Common myeloid progenitor, CD34-positive (primary cell): ENCODE data around the gene CTTNBP2.

ENCODE experiments used
- CTCF ChIA-PET: fragments of 350-600 bp; sonication (Branson Sonifier 250); formaldehyde crosslinking; loops from one replicate; lab custom pipeline; 2021; ENCODE audit warnings: antibody characterized with exemption; lab: Charles Lee
- POLR2A ChIA-PET: fragments of 350-600 bp; sonication (Branson Sonifier 250); formaldehyde crosslinking; loops from one replicate; lab custom pipeline; 2021; ENCODE audit warnings: antibody characterized with exemption; lab: Charles Lee
- DNase-seq, 3 donors: peaks; one replicate each; pipeline versions ENCODE4 v3.0.0 to v3.0.0-alpha.2; 2013
- H3K27ac ChIP-seq, 2 experiments: 1 replicate in 1 of 2; 2 replicates in 1 of 2; pipeline ENCODE4 v1.7.0; 2013; ENCODE audit warnings: inconsistent platforms in 2 of 2, low read length in 2 of 2, mild to moderate bottlenecking in 2 of 2, low read depth in 1 of 2, moderate library complexity in 1 of 2; ENCODE audit not compliant: severe bottlenecking in 2 of 2, insufficient read depth in 1 of 2, poor library complexity in 1 of 2
- H3K27me3 ChIP-seq, 5 experiments: replicated peaks in 2 of 5; 1 replicate in 3 of 5; 2 replicates in 2 of 5; pipeline versions ENCODE4 v1.6.1 to v1.7.0; 2013; ENCODE audit warnings: low read length in 4 of 5, mild to moderate bottlenecking in 2 of 5, moderate library complexity in 2 of 5, inconsistent platforms in 1 of 5; ENCODE audit not compliant: insufficient read depth in 5 of 5, control insufficient read depth in 4 of 5
- H3K36me3 ChIP-seq, 4 experiments: 1 replicate in 2 of 4; 2 replicates in 2 of 4; pipeline versions ENCODE4 v1.6.1 to v1.7.0; 2013; ENCODE audit warnings: low read length in 3 of 4, control low read depth in 1 of 4, mild to moderate bottlenecking in 1 of 4; ENCODE audit not compliant: control insufficient read depth in 4 of 4, insufficient read depth in 4 of 4
- H3K4me1 ChIP-seq, 4 experiments: 1 replicate in 3 of 4; 2 replicates in 1 of 4; pipeline versions ENCODE4 v1.6.1 to v1.7.1; 2013; ENCODE audit warnings: low read length in 3 of 4, mild to moderate bottlenecking in 3 of 4, control low read depth in 1 of 4, inconsistent platforms in 1 of 4, moderate library complexity in 1 of 4; ENCODE audit not compliant: control insufficient read depth in 4 of 4, insufficient read depth in 4 of 4; ENCODE audit errors: control extremely low read depth in 1 of 4
- H3K4me3 ChIP-seq, 7 experiments: 1 replicate in 4 of 7; 2 replicates in 3 of 7; pipeline versions ENCODE4 v1.5.1 to v1.7.0; 2013; ENCODE audit warnings: mild to moderate bottlenecking in 7 of 7, low read length in 6 of 7, moderate library complexity in 6 of 7, inconsistent platforms in 2 of 7, low read depth in 2 of 7, control low read depth in 1 of 7; ENCODE audit not compliant: insufficient read depth in 4 of 7, control insufficient read depth in 1 of 7; ENCODE audit errors: extremely low read depth in 1 of 7
- H3K9me3 ChIP-seq, 5 experiments: 1 replicate in 4 of 5; 2 replicates in 1 of 5; pipeline versions ENCODE4 v1.6.1 to v1.7.1; 2013; ENCODE audit warnings: low read length in 4 of 5, mild to moderate bottlenecking in 2 of 5, inconsistent platforms in 1 of 5, low read depth in 1 of 5, moderate library complexity in 1 of 5; ENCODE audit not compliant: control insufficient read depth in 4 of 5, insufficient read depth in 2 of 5; ENCODE audit errors: control extremely low read depth in 1 of 5
- WGBS: methylation state at CpG from one replicate; pipeline ENCODE4 v1.1.5; 2013; ENCODE audit not compliant: insufficient coverage; 5-methylcytosine and 5-hydroxymethylcytosine counted together

Gene CTTNBP2

DNA sequence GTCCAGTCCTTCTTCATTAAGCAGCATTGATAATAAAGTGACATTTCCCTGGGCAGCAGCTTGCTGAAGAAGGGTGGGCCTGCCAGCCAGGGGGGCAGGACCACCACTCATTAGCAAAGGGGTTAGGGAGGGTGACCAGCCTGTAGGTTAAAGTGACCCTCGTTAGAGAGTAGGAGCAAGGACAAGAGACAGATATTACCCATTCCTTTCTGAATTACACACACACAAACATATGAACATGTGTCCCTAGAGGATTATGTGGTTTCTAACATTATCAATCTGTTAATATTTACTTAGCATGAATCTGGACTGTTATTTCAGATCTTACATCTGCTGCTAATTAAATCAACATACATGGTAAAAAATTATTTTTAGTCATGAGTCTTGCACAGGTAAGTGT, 88.9 kb downstream of the CTTNBP2 start:
- no peaks in the 10 kb centered on the region for H3K9me3 ChIP-seq
- peaks cover 0 to 8% (median 0%) of the 10 kb centered on the region in 4 experiments for H3K4me1 ChIP-seq
- no peak overlapping the region for H3K4me3 ChIP-seq
- no peak for DNase-seq
- POLR2A ChIA-PET: no interaction called here
- no peaks in the 10 kb centered on the region for H3K27me3 ChIP-seq
- CTCF ChIA-PET: no interaction called here
- no peak overlapping the region for H3K27ac ChIP-seq
- WGBS: no CpG with 5 or more reads among the region's 1 CpG
- no peaks in the 10 kb centered on the region for H3K36me3 ChIP-seq

DNA sequence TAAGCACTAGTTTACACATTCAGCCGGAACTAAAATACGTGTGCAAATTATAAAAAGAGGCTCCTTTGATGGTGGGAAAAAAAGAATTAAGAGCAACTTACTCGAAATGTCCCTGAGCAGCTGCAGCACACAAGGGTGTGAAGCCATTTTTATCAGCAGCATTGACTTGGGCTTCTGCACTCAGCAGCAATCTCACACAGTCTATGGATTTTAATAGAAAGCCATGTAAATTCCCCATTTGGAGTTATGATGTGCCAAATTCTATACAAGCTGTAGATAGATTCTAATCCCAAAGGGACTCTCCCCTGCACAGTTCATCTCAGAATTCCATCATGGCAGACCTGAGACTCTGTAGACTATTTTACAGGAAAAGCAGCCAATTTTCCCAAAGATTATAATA, 90.5 kb downstream of the CTTNBP2 start:
- DNase-seq: no peak

DNA sequence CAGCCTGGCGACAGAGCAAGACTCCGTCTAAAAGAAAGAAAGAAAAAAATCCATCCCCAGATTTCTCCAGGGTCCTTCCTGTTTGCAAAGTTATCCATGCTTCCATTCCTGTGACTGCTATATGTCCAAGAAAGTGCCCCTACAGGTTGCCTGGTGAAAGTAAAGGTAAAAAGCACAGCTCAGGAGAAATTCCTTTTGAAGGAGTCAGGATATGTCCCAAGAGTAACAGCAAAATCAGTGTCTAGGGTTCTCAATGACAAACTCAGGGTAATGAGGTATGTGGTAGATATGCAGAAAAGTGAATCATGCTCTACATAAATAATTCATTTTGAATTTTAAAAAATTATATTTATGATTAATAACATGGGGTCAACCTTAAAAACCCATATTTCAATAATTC, 91.5 kb downstream of the CTTNBP2 start:
- H3K4me1 ChIP-seq: peaks cover 0 to 8% (median 0%) of the 10 kb centered on the region in 4 experiments
- DNase-seq: no peak
- no peaks in the 10 kb centered on the region for H3K36me3 ChIP-seq
- ChIA-PET POLR2A (no interaction called here), CTCF (no interaction called here)
- no peak overlapping the region for H3K4me3 ChIP-seq
- H3K27me3 ChIP-seq: no peaks in the 10 kb centered on the region
- 100% methylated on average over 2 of the region's 2 CpGs for WGBS
- no peak overlapping the region for H3K27ac ChIP-seq
- H3K9me3 ChIP-seq: no peaks in the 10 kb centered on the region

More for the DNA sequence above, 90.5 kb downstream of the CTTNBP2 start:
- Histone ChIP-seq H3K9me3 (no peaks in the 10 kb centered on the region), H3K27ac (no peak overlapping the region), H3K4me1 (peaks cover 0 to 8% (median 0%) of the 10 kb centered on the region in 4 experiments), H3K27me3 (no peaks in the 10 kb centered on the region), H3K4me3 (no peak overlapping the region), H3K36me3 (no peaks in the 10 kb centered on the region)
- ChIA-PET POLR2A (no interaction called here), CTCF (no interaction called here)
- 100% methylated on average over 3 of the region's 3 CpGs for WGBS

DNA sequence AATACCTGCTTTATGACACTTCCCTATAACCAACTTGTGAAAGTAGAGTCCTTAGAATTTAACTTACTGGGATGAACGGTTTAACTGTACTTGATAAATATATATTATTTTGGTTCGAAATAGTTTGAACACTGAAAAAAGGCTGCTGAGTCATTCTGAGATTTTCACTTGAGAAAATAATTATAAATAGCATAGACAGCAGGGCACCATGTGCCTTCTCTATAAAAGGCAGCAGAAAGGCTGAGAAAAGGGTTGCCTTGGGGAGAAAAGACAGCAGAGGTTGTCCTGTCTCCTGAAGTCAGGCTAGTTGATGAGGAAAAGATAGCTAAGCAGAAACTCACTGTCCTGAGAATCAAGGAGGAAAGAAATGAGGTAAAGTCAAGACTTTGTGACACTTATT, 92.4 kb downstream of the CTTNBP2 start:
- Histone ChIP-seq H3K27ac (no peak overlapping the region), H3K36me3 (no peaks in the 10 kb centered on the region), H3K27me3 (no peaks in the 10 kb centered on the region), H3K4me1 (peaks cover 0 to 13% (median 0%) of the 10 kb centered on the region in 4 experiments), H3K4me3 (no peak overlapping the region), H3K9me3 (no peaks in the 10 kb centered on the region)
- WGBS: no CpG with 5 or more reads among the region's 2 CpGs
- DNase-seq: no peak
- POLR2A ChIA-PET: interaction anchor here (0.7 kb wide), 1 partner anchor 122 kb away, joined by 3 read pairs; no protein-coding TSS in a partner anchor
- CTCF ChIA-PET: no interaction called here

DNA sequence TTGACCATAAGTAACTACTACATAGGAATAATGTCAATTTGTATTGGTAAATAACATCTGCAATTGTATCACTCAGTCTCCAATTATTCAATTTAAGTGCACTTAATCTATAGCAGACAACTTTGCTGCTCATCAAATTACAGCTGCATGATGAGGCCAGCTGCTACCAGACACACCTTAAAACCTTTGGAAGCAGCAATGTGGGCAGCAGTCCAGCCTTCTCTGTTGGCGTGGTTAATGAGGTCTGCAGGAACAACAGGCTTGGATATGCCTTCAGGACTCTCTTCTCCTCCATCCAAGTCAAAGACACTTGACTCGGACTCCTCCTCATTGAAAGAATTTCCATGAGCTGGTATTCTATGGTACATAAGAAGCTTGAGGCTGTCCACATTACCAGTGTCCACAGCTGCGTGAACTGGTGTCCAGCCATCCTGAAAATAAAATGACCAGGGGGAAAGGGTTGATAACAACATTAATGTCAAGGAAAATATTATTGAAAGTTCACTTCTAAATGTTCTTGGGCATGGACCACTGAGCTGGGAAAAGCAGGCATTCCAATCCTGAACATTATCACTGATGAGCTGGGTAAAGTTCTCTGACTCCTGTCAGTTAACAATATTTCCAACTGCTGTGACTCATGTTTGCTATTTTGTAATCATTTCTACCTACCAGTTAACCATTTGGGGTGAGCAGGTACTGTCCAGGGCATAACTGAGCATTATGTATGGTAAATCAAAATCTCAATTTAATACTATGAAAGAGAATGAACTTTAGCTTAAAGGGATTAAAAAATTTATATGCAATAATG, 95.7 kb downstream of the CTTNBP2 start:
- no peaks in the 10 kb centered on the region for H3K27me3 ChIP-seq
- H3K9me3 ChIP-seq: no peaks in the 10 kb centered on the region
- 95% methylated on average over 3 of the region's 3 CpGs for WGBS
- ChIA-PET POLR2A (no interaction called here), CTCF (interaction anchor here (1.2 to 2.9 kb wide), 3 partner anchors 9 to 15 kb away, joined by 3 to 9 read pairs (median 4); no protein-coding TSS in a partner anchor)
- no peaks in the 10 kb centered on the region for H3K36me3 ChIP-seq
- DNase-seq: no peak
- H3K27ac ChIP-seq: no peak overlapping the region
- no peak overlapping the region for H3K4me3 ChIP-seq
- peaks cover 0 to 33% (median 10%) of the 10 kb centered on the region in 4 experiments for H3K4me1 ChIP-seq

DNA sequence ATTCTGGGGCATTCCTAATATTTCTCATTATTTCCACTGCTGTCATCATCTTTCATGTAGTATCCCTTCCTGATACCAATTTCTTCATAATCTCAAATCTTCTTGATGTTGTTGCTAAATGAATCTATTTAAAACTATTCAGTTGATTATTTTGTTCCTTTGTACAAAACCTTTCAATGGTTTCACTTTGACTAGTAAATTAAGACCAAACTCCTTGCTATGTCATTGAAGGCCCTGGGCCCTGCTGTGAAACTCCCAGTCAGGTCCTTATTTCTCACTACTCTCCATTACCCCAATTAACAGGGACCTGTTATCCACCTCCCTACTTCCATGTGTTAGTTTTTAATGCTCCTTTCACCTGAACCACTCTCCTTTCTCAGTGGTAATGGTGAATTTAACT, 97.0 kb downstream of the CTTNBP2 start:
- ChIA-PET POLR2A (interaction anchor here (0.7 kb wide), 1 partner anchor 551 kb away, joined by 3 read pairs; no protein-coding TSS in a partner anchor), CTCF (interaction anchor here (1.0 to 2.9 kb wide), 3 partner anchors 9 to 17 kb away, joined by 3 to 9 read pairs (median 5); no protein-coding TSS in a partner anchor)
- peaks cover 0 to 35% (median 10%) of the 10 kb centered on the region in 4 experiments for H3K4me1 ChIP-seq
- no peaks in the 10 kb centered on the region for H3K36me3 ChIP-seq
- H3K9me3 ChIP-seq: no peaks in the 10 kb centered on the region
- H3K4me3 ChIP-seq: no peak overlapping the region
- H3K27ac ChIP-seq: no peak overlapping the region
- H3K27me3 ChIP-seq: no peaks in the 10 kb centered on the region
- DNase-seq: no peak

DNA sequence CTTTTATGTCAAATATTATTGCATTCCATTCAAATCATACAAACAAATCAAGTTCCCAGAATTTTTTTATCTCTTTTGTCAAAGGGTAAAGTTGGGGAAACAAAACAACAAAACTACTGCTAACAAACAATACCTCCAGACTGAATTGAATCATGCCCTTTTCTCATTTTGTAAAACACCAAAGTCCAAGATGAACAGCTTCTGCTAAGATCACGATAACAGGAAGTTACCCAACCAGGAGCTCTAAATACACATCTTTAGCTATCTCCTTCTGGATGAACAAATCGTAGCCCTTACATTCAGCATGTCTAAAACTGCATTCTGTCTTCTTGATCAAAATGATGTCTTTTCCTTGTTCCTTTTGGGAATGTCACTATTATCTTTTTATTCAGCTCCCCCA, 97.4 kb downstream of the CTTNBP2 start:
- no peak overlapping the region for H3K27ac ChIP-seq
- no peaks in the 10 kb centered on the region for H3K9me3 ChIP-seq
- 77% methylated on average over 2 of the region's 2 CpGs for WGBS

More for the DNA sequence above, 97.4 kb downstream of the CTTNBP2 start:
- H3K36me3 ChIP-seq: no peaks in the 10 kb centered on the region
- H3K4me3 ChIP-seq: no peak overlapping the region
- peak in 2 of 3 donors; percentile 25 to 46 for DNase-seq
- ChIA-PET CTCF (interaction anchor here (1.0 to 2.9 kb wide), 3 partner anchors 9 to 17 kb away, joined by 3 to 9 read pairs (median 5); no protein-coding TSS in a partner anchor), POLR2A (no interaction called here)
- no peaks in the 10 kb centered on the region for H3K27me3 ChIP-seq
- peaks cover 0 to 32% (median 10%) of the 10 kb centered on the region in 4 experiments for H3K4me1 ChIP-seq
